Bronchial smooth muscle cell (primary cell): ENCODE measurements around the gene NUMA1. TPM values are rescaled to one million over a fixed set of nuclear protein-coding genes. Genes with fewer than 3 reads are reported as not detected.

ENCODE experiments used
- total RNA-seq: library from RNA; depleted of rRNA; stranded (reverse); fragments of >200 nt; gene quantifications from 2 replicates; pipeline ENCODE4 v1.2.1, GENCODE V29; 2014

Gene NUMA1
- total RNA-seq = 154 and 194 TPM in 2 replicates

GRCh38 chr11:72080326-72081183, at the start of gene NUMA1, which contains the start of gene LRRC51:
TSS of gene NUMA1 (minus strand) at chr11:72080542. CDS start at chr11:72035943, 44,599 bp downstream.
TSS of gene LRRC51 (plus strand) at chr11:72080850. CDS start at chr11:72089084, 8,234 bp downstream.

GRCh38 chr11:72112143-72112977, 32.0 kb upstream of the NUMA1 start, which contains the start of gene ANAPC15:
TSS of gene ANAPC15 (minus strand) at chr11:72112695. CDS start at chr11:72111276, 1,419 bp downstream.

GRCh38 chr11:72105888-72106287, 25.5 kb upstream of the NUMA1 start, which contains the start of gene TOMT:
TSS of gene TOMT (plus strand) at chr11:72105924. CDS start at chr11:72105952, 28 bp downstream.

GRCh38 chr11:72102946-72103753, 22.8 kb upstream of the NUMA1 start, which contains the start of gene LAMTOR1:
TSS of gene LAMTOR1 (minus strand) at chr11:72103297. CDS start at chr11:72103224, 73 bp downstream.

GRCh38 chr11:71998649-71999310, 81.6 kb downstream of the NUMA1 start, which contains the start of gene IL18BP:
TSS of gene IL18BP (plus strand) at chr11:71998909. CDS start at chr11:71999985, 1,076 bp downstream.

Other genes starting within 250 kb of the NUMA1 start
- not detected in 2 replicates for gene DEFB108B, start 247.3 kb downstream of the NUMA1 start, total RNA-seq
- not detected in 2 replicates for gene DEFB131B, start 202.1 kb downstream of the NUMA1 start, total RNA-seq
- 6.9 and 7.6 TPM in 2 replicates for gene XNDC1N, start 151.9 kb downstream of the NUMA1 start, total RNA-seq
- gene RNF121, start 151.5 kb downstream of the NUMA1 start, total RNA-seq = 33.4 and 44.8 TPM in 2 replicates
- gene IL18BP, start 81.6 kb downstream of the NUMA1 start, total RNA-seq = 1.3 and 2.0 TPM in 2 replicates
- 3.9 and 13.5 TPM in 2 replicates for gene LRRC51, start 308 bp upstream of the NUMA1 start, total RNA-seq
- 86.1 and 89.2 TPM in 2 replicates for gene LAMTOR1, start 22.8 kb upstream of the NUMA1 start, total RNA-seq
- gene TOMT, start 25.4 kb upstream of the NUMA1 start, total RNA-seq = not detected in 2 replicates
- 25.9 and 41.6 TPM in 2 replicates for gene ANAPC15, start 32.2 kb upstream of the NUMA1 start, total RNA-seq
- 0.34 and 1.4 TPM in 2 replicates for gene FOLR3, start 55.2 kb upstream of the NUMA1 start, total RNA-seq
- not detected in 2 replicates for gene FOLR1, start 111.6 kb upstream of the NUMA1 start, total RNA-seq
- gene FOLR2, start 136.3 kb upstream of the NUMA1 start, total RNA-seq = not detected in 2 replicates
- 44.8 and 49.0 TPM in 2 replicates for gene INPPL1, start 144.2 kb upstream of the NUMA1 start, total RNA-seq
- not detected in 2 replicates for gene PHOX2A, start 163.6 kb upstream of the NUMA1 start, total RNA-seq